ENCODE data around the gene TMEM26. TPM values are rescaled to one million over a fixed set of nuclear protein-coding genes. Genes with fewer than 3 reads are reported as not detected.

Gene TMEM26
- total RNA-seq, 1 experiment from 2014 or later, result not detected

- peaks cover 11% of the 10 kb centered on the region for H3K27me3 Mint-ChIP-seq (ENCODE audit: insufficient read depth, unreplicated experiment)
Measured at GRCh38 chr10:61411706-61412105, 41.5 kb downstream of the TMEM26 start.

DNA sequence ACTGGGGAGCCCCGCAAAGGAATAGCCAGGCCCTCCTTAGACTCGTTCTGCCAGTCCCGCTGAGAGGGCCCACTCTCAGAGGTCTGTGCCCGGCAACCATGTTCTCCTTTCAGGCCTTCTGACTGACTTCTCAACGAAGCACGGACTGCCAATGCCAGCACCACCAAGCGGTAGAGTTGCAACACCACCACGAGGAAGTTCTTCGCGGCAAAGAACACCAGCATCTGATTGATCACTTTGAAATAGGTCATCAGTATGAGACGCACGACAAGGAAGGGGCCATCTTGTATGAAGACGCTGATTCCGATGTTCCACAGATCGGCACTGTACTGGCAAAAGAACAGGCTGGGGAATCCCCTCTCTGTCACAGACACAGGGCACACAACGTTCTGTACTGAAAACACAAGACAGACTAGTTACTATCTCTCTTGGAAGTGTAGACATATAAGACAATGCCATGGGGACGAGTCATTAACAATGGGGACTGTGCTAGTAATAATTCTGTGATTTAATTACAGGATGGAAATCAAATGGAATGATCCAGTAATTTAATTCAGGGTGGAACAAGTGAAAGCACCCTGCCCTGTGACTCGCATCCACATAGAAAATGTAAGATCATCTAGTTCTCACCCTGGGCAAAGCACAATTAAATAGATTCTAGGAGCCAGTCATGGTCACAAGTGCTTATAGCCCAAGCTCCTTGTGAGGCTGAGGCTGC, 42.7 kb downstream of the TMEM26 start:
- no peaks in the 10 kb centered on the region for H3K27me3 ChIP-seq (replicated peaks; ENCODE audit: control insufficient read depth, insufficient read depth, low read length)
- ChIA-PET CTCF (no interaction called here), POLR2A (no interaction called here)
- no peaks in the 10 kb centered on the region for H3K4me1 Mint-ChIP-seq (ENCODE audit: low read depth, unreplicated experiment)
- H3K4me3 Mint-ChIP-seq (ENCODE audit: unreplicated experiment), result no peak overlapping the region
- TF ChIP-seq, protein P1, sequence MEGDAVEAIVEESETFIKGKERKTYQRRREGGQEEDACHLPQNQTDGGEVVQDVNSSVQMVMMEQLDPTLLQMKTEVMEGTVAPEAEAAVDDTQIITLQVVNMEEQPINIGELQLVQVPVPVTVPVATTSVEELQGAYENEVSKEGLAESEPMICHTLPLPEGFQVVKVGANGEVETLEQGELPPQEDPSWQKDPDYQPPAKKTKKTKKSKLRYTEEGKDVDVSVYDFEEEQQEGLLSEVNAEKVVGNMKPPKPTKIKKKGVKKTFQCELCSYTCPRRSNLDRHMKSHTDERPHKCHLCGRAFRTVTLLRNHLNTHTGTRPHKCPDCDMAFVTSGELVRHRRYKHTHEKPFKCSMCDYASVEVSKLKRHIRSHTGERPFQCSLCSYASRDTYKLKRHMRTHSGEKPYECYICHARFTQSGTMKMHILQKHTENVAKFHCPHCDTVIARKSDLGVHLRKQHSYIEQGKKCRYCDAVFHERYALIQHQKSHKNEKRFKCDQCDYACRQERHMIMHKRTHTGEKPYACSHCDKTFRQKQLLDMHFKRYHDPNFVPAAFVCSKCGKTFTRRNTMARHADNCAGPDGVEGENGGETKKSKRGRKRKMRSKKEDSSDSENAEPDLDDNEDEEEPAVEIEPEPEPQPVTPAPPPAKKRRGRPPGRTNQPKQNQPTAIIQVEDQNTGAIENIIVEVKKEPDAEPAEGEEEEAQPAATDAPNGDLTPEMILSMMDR (IDR thresholded peaks at IDR 0.05; ENCODE audit: insufficient read depth in 1 of 2, low read depth in 1 of 2, low read length in 1 of 2, severe bottlenecking in 1 of 2, unreplicated experiment in 1 of 2), result no peak
- intact Hi-C loops (cut with micrococcal nuclease; ENCODE audit: unreplicated experiment), result no loop called here
- H3K27me3 Mint-ChIP-seq (ENCODE audit: insufficient read depth, unreplicated experiment), result peaks cover 10% of the 10 kb centered on the region
- no peak overlapping the region for H3K4me3 ChIP-seq (ENCODE audit: low read depth, low read length)
- H3K36me3 Mint-ChIP-seq (ENCODE audit: insufficient read depth, unreplicated experiment), result no peaks in the 10 kb centered on the region
- no peak for DNase-seq
- H3K9me3 Mint-ChIP-seq (ENCODE audit: unreplicated experiment), result no peaks in the 10 kb centered on the region
- no TSS peak for BruUV-seq (replicated peaks)
- no peaks in the 10 kb centered on the region for H3K4me1 ChIP-seq
- H3K27ac Mint-ChIP-seq (ENCODE audit: unreplicated experiment), result no peak overlapping the region
- H3K9me3 ChIP-seq, result no peaks in the 10 kb centered on the region
- H3K36me3 ChIP-seq (ENCODE audit: control insufficient read depth, insufficient read depth, low read length), result no peaks in the 10 kb centered on the region

More at GRCh38 chr10:61411706-61412105, 41.5 kb downstream of the TMEM26 start:
- H3K4me3 Mint-ChIP-seq (ENCODE audit: unreplicated experiment), result no peak overlapping the region
- H3K4me1 Mint-ChIP-seq (ENCODE audit: low read depth, unreplicated experiment), result no peaks in the 10 kb centered on the region
- BruUV-seq (replicated peaks), result no TSS peak
- TF ChIP-seq, protein P1 (IDR thresholded peaks at IDR 0.05; ENCODE audit: insufficient read depth in 1 of 2, low read depth in 1 of 2, low read length in 1 of 2, severe bottlenecking in 1 of 2, unreplicated experiment in 1 of 2), result no peak
- no peaks in the 10 kb centered on the region for H3K36me3 Mint-ChIP-seq (ENCODE audit: insufficient read depth, unreplicated experiment)
- Histone ChIP-seq H3K27me3 (replicated peaks; ENCODE audit: control insufficient read depth, insufficient read depth, low read length) (no peaks in the 10 kb centered on the region), H3K36me3 (ENCODE audit: control insufficient read depth, insufficient read depth, low read length) (no peaks in the 10 kb centered on the region), H3K4me3 (ENCODE audit: low read depth, low read length) (no peak overlapping the region), H3K9me3 (no peaks in the 10 kb centered on the region), H3K4me1 (no peaks in the 10 kb centered on the region)
- intact Hi-C loops (cut with micrococcal nuclease; ENCODE audit: unreplicated experiment), result no loop called here
- POLR2A ChIA-PET, result no interaction called here
- CTCF ChIA-PET, result no interaction called here
- H3K9me3 Mint-ChIP-seq (ENCODE audit: unreplicated experiment), result no peaks in the 10 kb centered on the region
- no peak for DNase-seq
- H3K27ac Mint-ChIP-seq (ENCODE audit: unreplicated experiment), result no peak overlapping the region

- no peak overlapping the region for H3K4me3 ChIP-seq (ENCODE audit: low read depth, low read length)
- intact Hi-C loops (cut with micrococcal nuclease; ENCODE audit: unreplicated experiment), result no loop called here
- DNase-seq, result no peak
- TF ChIP-seq, protein P1 (IDR thresholded peaks at IDR 0.05; ENCODE audit: insufficient read depth in 1 of 2, low read depth in 1 of 2, low read length in 1 of 2, severe bottlenecking in 1 of 2, unreplicated experiment in 1 of 2), result no peak
- Mint-ChIP-seq H3K36me3 (ENCODE audit: insufficient read depth, unreplicated experiment) (no peaks in the 10 kb centered on the region), H3K9me3 (ENCODE audit: unreplicated experiment) (no peaks in the 10 kb centered on the region), H3K4me3 (ENCODE audit: unreplicated experiment) (no peak overlapping the region), H3K27me3 (ENCODE audit: insufficient read depth, unreplicated experiment) (peaks cover 8% of the 10 kb centered on the region), H3K27ac (ENCODE audit: unreplicated experiment) (no peak overlapping the region), H3K4me1 (ENCODE audit: low read depth, unreplicated experiment) (no peaks in the 10 kb centered on the region)
- H3K9me3 ChIP-seq, result no peaks in the 10 kb centered on the region
- no peaks in the 10 kb centered on the region for H3K36me3 ChIP-seq (ENCODE audit: control insufficient read depth, insufficient read depth, low read length)
- ChIA-PET CTCF (no interaction called here), POLR2A (no interaction called here)
- H3K4me1 ChIP-seq, result no peaks in the 10 kb centered on the region
- H3K27me3 ChIP-seq (replicated peaks; ENCODE audit: control insufficient read depth, insufficient read depth, low read length), result no peaks in the 10 kb centered on the region
- BruUV-seq (replicated peaks), result no TSS peak
Measured at GRCh38 chr10:61409157-61409556, 44.0 kb downstream of the TMEM26 start.
